ENCODE measurements around the gene NECTIN4.

The NECTIN4 gene

DNA sequence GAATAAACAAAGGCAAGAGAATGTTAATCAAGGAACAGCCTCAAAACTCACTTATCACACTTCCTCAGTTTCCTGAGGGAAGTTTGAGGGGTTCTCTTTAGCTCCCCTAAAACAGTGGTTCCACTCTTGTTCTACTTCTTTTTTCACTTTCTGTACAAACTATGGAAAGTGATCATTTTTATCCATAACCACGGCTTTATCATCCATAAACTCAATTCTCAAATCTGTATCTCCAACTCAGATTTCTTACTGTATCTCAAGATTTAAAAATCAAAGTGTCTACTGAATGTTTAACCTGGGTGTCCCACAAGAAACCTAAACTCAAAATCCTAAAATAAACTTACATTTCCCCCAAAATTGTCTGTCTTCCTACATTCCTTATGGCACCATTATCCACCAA is 24.6 kb upstream of the NECTIN4 start:
- in situ Hi-C loops (cut with HindIII; ENCODE audit: low sequenced_read_pairs): no loop called here

- in situ Hi-C loops (cut with HindIII; ENCODE audit: low sequenced_read_pairs): no loop called here
These were observed 22.2 kb upstream of the NECTIN4 start for GRCh38 chr1:161111527-161111926.

GRCh38 chr1:161111117-161111516 is 21.8 kb upstream of the NECTIN4 start:
- in situ Hi-C loops (cut with HindIII; ENCODE audit: low sequenced_read_pairs): no loop called here

GRCh38 chr1:161106431-161106830 is 17.1 kb upstream of the NECTIN4 start:
- in situ Hi-C loops (cut with HindIII; ENCODE audit: low sequenced_read_pairs): no loop called here

GRCh38 chr1:161100556-161100955 is 11.2 kb upstream of the NECTIN4 start:
- in situ Hi-C loops (cut with HindIII; ENCODE audit: low sequenced_read_pairs): no loop called here

- in situ Hi-C loops (cut with HindIII; ENCODE audit: low sequenced_read_pairs): no loop called here
These were observed 9.9 kb upstream of the NECTIN4 start for GRCh38 chr1:161099090-161099802.

DNA sequence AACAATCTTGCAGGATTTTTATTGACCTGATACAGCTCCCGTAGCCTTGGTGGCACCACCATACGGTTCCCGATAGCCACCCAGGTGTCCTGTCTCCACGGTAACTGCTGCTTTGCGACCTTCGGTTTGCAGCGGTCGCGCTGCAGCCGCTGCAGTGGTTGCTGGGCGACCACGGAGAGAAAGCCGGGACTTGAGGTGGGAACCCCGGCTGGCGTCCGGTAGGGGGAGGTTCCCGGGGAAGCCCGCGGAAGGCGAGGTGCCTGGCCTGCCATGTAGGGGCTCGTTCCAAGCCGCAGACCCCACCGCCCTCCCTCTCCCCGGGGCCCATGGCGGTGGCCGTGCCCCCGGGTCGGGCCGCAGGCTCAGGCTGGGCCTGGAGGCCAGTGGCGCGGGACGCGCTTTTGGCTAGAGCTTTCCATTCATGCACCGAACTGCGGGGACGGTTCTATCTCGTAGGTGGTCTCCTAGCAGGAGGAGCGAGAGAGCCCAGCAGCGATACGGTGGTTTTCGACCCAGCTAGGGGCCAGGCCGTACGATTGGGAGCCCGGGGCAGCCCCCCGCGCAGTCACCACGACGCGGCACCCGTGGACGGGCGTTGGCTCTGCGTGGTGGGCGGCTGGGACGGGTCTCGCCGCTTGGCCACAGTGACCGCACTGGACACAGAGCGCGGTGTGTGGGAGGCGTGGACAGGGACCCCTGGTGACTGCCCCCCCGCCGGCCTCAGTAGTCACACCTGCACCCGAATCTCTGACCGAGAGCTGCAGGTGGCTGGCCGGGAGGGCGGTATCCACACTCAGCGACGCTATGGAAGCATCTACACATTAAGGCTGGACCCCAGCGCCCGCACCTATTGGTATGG is 9.1 kb upstream of the NECTIN4 start, which contains the start of gene KLHDC9:
Gene KLHDC9 (plus strand): TSS at position 152 of the 859 bp plus-strand sequence. CDS start 175 bp downstream, at position 327.
- in situ Hi-C loops (cut with HindIII; ENCODE audit: low sequenced_read_pairs): no loop called here

GRCh38 chr1:161096530-161096929 is 7.2 kb upstream of the NECTIN4 start:
- in situ Hi-C loops (cut with HindIII; ENCODE audit: low sequenced_read_pairs): no loop called here

DNA sequence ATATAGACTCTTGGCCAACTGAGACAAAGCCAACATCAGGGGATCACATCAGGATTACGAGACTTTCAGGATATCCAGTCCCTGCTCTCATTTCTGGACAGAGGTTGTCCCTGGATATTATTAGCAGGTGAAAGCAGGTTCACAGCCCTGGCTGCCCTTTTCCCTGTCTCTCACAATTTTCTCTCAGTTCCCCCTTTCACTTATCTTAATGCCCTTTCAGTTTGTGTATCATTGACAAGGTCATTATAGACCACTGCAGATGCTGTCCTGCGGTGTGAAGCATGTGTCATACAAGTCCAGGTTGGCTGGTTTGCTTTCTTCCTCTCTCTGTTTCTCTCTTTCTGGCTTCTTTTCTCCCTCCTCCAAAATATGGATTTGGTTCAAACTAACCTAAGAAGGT is 6.7 kb upstream of the NECTIN4 start:
- in situ Hi-C loops (cut with HindIII; ENCODE audit: low sequenced_read_pairs): no loop called here

- in situ Hi-C loops (cut with HindIII; ENCODE audit: low sequenced_read_pairs): no loop called here
These were observed 5.9 kb upstream of the NECTIN4 start for GRCh38 chr1:161095230-161095629.

DNA sequence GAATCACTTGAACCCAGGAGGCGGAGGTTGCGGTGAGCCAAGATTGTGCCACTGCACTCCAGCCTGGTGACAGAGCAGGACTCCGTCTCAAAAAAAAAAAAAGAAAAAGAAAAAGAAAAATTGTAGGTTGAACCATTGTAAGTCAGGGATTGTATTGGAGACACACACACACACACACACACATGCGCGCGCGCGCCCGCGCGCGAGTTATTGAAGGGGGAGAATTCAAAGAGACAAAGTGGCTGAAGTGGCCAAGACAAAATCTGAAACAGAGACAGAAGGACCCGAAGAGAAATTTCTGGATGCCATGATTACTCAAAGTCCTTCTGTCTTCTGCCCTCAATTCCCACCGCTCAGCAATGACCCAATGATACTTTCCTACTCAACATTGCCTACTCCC is 5.1 kb upstream of the NECTIN4 start:
- in situ Hi-C loops (cut with HindIII; ENCODE audit: low sequenced_read_pairs): loop anchor here (5.0 kb wide), 3 partner anchors 48 to 92 kb away; no protein-coding TSS in a partner anchor

GRCh38 chr1:161092621-161093028 is 3.3 kb upstream of the NECTIN4 start:
- in situ Hi-C loops (cut with HindIII; ENCODE audit: low sequenced_read_pairs): loop anchor here (5.0 kb wide), 3 partner anchors 50 to 90 kb away; no protein-coding TSS in a partner anchor

DNA sequence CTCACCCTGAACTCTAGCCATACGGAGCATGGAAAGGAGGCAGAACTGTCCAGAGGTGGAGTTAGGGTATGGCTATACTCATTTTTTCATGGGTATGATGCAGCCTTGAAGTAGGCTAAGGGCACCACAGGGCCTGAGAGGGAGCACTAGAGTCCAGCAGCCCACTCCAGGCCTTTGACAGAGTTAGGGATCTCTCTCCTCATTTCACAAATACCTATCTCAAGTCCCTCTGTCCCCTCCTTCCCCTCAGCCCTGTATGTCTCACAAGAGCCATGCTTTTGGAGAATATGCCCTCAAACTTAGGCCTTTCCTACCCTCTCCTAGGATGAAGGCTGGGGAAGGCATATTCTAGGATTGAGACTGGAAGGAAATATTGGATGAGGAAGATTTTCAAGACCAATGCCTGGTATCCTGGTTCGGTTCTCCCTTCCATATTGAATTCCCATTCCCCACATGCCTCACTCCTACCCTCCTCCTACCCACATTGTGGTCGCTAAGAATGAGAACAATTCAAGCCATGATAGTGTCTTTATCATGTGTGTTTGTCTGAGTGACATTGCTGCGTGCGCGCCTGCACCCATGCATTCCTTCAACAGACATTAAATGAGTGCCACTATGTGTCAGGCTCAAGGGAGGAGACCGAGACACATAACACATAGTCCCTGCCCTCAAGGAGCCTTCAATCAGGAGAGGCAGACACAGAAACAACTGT is 2.6 kb upstream of the NECTIN4 start:
- in situ Hi-C loops (cut with HindIII; ENCODE audit: low sequenced_read_pairs): loop anchor here (5.0 kb wide), 3 partner anchors 50 to 90 kb away; no protein-coding TSS in a partner anchor

- in situ Hi-C loops (cut with HindIII; ENCODE audit: low sequenced_read_pairs): loop anchor here (5.0 kb wide), 3 partner anchors 49 to 89 kb away; no protein-coding TSS in a partner anchor
These were observed 1.7 kb upstream of the NECTIN4 start for GRCh38 chr1:161091093-161091492.

- in situ Hi-C loops (cut with HindIII; ENCODE audit: low sequenced_read_pairs): loop anchor here (5.0 kb wide), 3 partner anchors 48 to 88 kb away; no protein-coding TSS in a partner anchor
These were observed 1.3 kb upstream of the NECTIN4 start for GRCh38 chr1:161090617-161091016.

- in situ Hi-C loops (cut with HindIII; ENCODE audit: low sequenced_read_pairs): loop anchor here (5.0 kb wide), 3 partner anchors 48 to 88 kb away; no protein-coding TSS in a partner anchor
These were observed 580 bp upstream of the NECTIN4 start for GRCh38 chr1:161089938-161090337.

DNA sequence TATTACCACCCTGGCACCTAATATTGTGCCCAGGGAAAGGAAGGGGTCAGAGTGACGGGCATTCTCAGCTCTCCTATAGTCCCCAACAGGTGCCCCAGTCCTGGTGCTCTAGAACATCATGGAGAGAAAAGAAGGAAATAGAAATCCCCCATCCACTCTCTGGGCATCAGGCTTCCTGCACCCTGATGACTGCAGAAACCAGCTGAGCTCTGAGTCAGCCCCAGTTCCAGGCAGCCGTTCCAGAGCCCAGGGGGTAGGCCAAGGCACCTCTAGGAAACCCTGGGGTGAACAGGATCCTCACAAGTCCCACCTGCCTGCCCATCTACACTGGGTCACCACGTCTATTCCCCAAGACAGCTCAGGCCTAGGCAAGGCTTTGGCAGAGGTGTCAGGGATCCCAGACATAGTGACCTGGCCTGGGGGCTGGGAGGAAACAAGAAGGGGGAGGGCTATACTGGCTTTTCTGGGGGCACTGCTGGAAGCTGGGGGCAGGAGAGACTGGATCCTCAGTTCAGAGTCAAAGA is 709 bp downstream of the NECTIN4 start:
- in situ Hi-C loops (cut with HindIII; ENCODE audit: low sequenced_read_pairs): no loop called here

DNA sequence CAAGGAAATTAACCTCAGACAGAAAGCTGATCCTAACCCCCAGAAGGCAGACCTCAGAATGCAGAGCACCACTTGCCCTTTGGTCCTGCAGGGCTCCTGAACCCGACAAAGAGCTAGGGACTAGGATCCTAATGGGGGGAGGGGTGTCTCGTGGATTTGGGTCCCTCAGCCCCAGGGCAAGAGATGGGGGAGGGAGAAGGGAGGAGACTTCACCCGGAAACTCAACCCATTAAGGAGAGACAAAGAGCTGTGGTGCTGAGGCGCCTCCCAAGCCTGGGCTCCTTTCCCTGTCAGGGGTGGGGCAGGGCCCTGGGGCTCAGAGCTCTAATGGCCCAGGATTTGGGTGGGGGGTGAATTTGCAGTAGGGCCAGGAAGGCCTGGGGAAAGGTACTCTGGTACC is 2.9 kb downstream of the NECTIN4 start:
- in situ Hi-C loops (cut with HindIII; ENCODE audit: low sequenced_read_pairs): no loop called here

- in situ Hi-C loops (cut with HindIII; ENCODE audit: low sequenced_read_pairs): no loop called here
These were observed 4.2 kb downstream of the NECTIN4 start for GRCh38 chr1:161085165-161085564.

GRCh38 chr1:161084597-161084988 is 4.8 kb downstream of the NECTIN4 start:
- in situ Hi-C loops (cut with HindIII; ENCODE audit: low sequenced_read_pairs): no loop called here

All from endothelial cell of hepatic sinusoid (primary cell).